Lower lobe of right lung (tissue), 1 donor: Measurements from ENCODE around the gene PIK3AP1. TPM values are rescaled to one million over a fixed set of nuclear protein-coding genes. Genes with fewer than 3 reads are reported as not detected.

Source experiments
- total RNA-seq: library from RNA; stranded (reverse); fragmentation: NEBNext Ultra II Directional; extraction: Animal tissue kit (Norgen Biotek cat#: 25700); gene quantifications from one replicate; pipeline ENCODE4 v1.2.1, GENCODE V29; 2021
- donor health status: DM: no; HTN: yes; CAD: no; lungs with severe emphysema.

The PIK3AP1 gene
- total RNA-seq, 1 donor from 2014 or later = 71.6 TPM

Other genes with a start within 250 kb of the PIK3AP1 start
- not detected for gene TLL2, start 206.6 kb downstream of the PIK3AP1 start, total RNA-seq
- gene TM9SF3, start 133.5 kb downstream of the PIK3AP1 start, total RNA-seq = 112 TPM
- 34.7 TPM for gene LCOR, start 111.8 kb upstream of the PIK3AP1 start, total RNA-seq